ENCODE results near the gene ATE1.

ATE1 gene

GRCh38 chr10:121721257-121721656, 206.6 kb downstream of the ATE1 start:
- TF ChIP-seq FOXM1 (IDR thresholded peaks at IDR 0.05; ENCODE audit: borderline replicate concordance): no peak
- no peak for TF ChIP-seq ELF4 (IDR thresholded peaks at IDR 0.05)
- ChIA-PET CTCF (no interaction called here), POLR2A (interaction anchor here (0.9 kb wide), 1 partner anchor 123 kb away, joined by 3 read pairs; the partner anchor contains the start of gene FGFR2)
- no peak for DNase-seq (ENCODE audit: extremely low spot score)

GRCh38 chr10:121715969-121716368, 211.9 kb downstream of the ATE1 start:
- POLR2A ChIA-PET: no interaction called here
- DNase-seq (ENCODE audit: extremely low spot score): no peak
- CTCF ChIA-PET: no interaction called here
- TF ChIP-seq NFRKB (IDR thresholded peaks at IDR 0.05): no peak
- TF ChIP-seq FOXA1 (IDR thresholded peaks at IDR 0.05): no peak
- no peak for TF ChIP-seq ARNT (IDR thresholded peaks at IDR 0.05)
- TF ChIP-seq CTBP1 (IDR thresholded peaks at IDR 0.05; ENCODE audit: borderline replicate concordance): no peak
- no peak for TF ChIP-seq HDGF (IDR thresholded peaks at IDR 0.05; ENCODE audit: borderline replicate concordance)
- no peak for TF ChIP-seq LEF1 (IDR thresholded peaks at IDR 0.05; ENCODE audit: borderline replicate concordance)
- no peak for TF ChIP-seq ELF4 (IDR thresholded peaks at IDR 0.05)
- no peak for TF ChIP-seq ZNF384 (IDR thresholded peaks at IDR 0.05)
- no peak for TF ChIP-seq SUZ12 (IDR thresholded peaks at IDR 0.05)
- no peak for TF ChIP-seq SP1 (IDR thresholded peaks at IDR 0.05)
- TF ChIP-seq FOXM1 (IDR thresholded peaks at IDR 0.05; ENCODE audit: borderline replicate concordance): no peak
- TF ChIP-seq BHLHE40 (IDR thresholded peaks at IDR 0.05; ENCODE audit: borderline replicate concordance): no peak
- no peak for TF ChIP-seq PKNOX1 (IDR thresholded peaks at IDR 0.05)
- TF ChIP-seq FOXK2 (IDR thresholded peaks at IDR 0.05): no peak
- no peak for TF ChIP-seq L3MBTL2 (conservative IDR thresholded peaks at IDR 0.05)
- no peak for TF ChIP-seq TARDBP (IDR thresholded peaks at IDR 0.05)

GRCh38 chr10:121715076-121715475, 212.8 kb downstream of the ATE1 start:
- POLR2A ChIA-PET: no interaction called here
- TF ChIP-seq FOXA1 (IDR thresholded peaks at IDR 0.05) (no peak), NFRKB (IDR thresholded peaks at IDR 0.05) (no peak), SUZ12 (IDR thresholded peaks at IDR 0.05) (no peak), FOXM1 (IDR thresholded peaks at IDR 0.05; ENCODE audit: borderline replicate concordance) (no peak), SP1 (IDR thresholded peaks at IDR 0.05) (no peak), FOXK2 (IDR thresholded peaks at IDR 0.05) (no peak), L3MBTL2 (conservative IDR thresholded peaks at IDR 0.05) (no peak), ELF4 (IDR thresholded peaks at IDR 0.05) (no peak), ZNF384 (IDR thresholded peaks at IDR 0.05) (no peak), BHLHE40 (IDR thresholded peaks at IDR 0.05; ENCODE audit: borderline replicate concordance) (no peak), HDGF (IDR thresholded peaks at IDR 0.05; ENCODE audit: borderline replicate concordance) (no peak), TARDBP (IDR thresholded peaks at IDR 0.05) (no peak), LEF1 (IDR thresholded peaks at IDR 0.05; ENCODE audit: borderline replicate concordance) (no peak), PKNOX1 (IDR thresholded peaks at IDR 0.05) (no peak), CTBP1 (IDR thresholded peaks at IDR 0.05; ENCODE audit: borderline replicate concordance) (no peak), ARNT (IDR thresholded peaks at IDR 0.05) (no peak)
- DNase-seq (ENCODE audit: extremely low spot score): no peak
- CTCF ChIA-PET: no interaction called here

GRCh38 chr10:121713486-121713885, 214.3 kb downstream of the ATE1 start:
- ChIA-PET POLR2A (no interaction called here), CTCF (no interaction called here)
- DNase-seq (ENCODE audit: extremely low spot score): no peak
- no peak for TF ChIP-seq HDGF (IDR thresholded peaks at IDR 0.05; ENCODE audit: borderline replicate concordance)
- TF ChIP-seq ELF4 (IDR thresholded peaks at IDR 0.05): no peak
- no peak for TF ChIP-seq ZNF384 (IDR thresholded peaks at IDR 0.05)
- TF ChIP-seq BHLHE40 (IDR thresholded peaks at IDR 0.05; ENCODE audit: borderline replicate concordance): no peak

- DNase-seq (ENCODE audit: extremely low spot score): no peak
- POLR2A ChIA-PET: no interaction called here
- TF ChIP-seq L3MBTL2 (conservative IDR thresholded peaks at IDR 0.05): no peak
- TF ChIP-seq ARNT (IDR thresholded peaks at IDR 0.05): no peak
- no peak for TF ChIP-seq SUZ12 (IDR thresholded peaks at IDR 0.05)
- no peak for TF ChIP-seq FOXM1 (IDR thresholded peaks at IDR 0.05; ENCODE audit: borderline replicate concordance)
- CTCF ChIA-PET: interaction anchor here (0.6 kb wide), 1 partner anchor 16 kb away, joined by 3 read pairs; no protein-coding TSS in a partner anchor
Observed at GRCh38 chr10:121710971-121711370, 216.9 kb downstream of the ATE1 start.

- no peak for TF ChIP-seq HDGF (IDR thresholded peaks at IDR 0.05; ENCODE audit: borderline replicate concordance)
- TF ChIP-seq CTBP1 (IDR thresholded peaks at IDR 0.05; ENCODE audit: borderline replicate concordance): no peak
- ChIA-PET POLR2A (no interaction called here), CTCF (no interaction called here)
- no peak for DNase-seq (ENCODE audit: extremely low spot score)
Observed at GRCh38 chr10:121710207-121710606, 217.6 kb downstream of the ATE1 start.

- ChIA-PET CTCF (interaction anchor here (1.4 kb wide), 1 partner anchor 12 kb away, joined by 4 read pairs; no protein-coding TSS in a partner anchor), POLR2A (no interaction called here)
- TF ChIP-seq FOXA1 (IDR thresholded peaks at IDR 0.05) (no peak), HDGF (IDR thresholded peaks at IDR 0.05; ENCODE audit: borderline replicate concordance) (no peak)
- no peak for DNase-seq (ENCODE audit: extremely low spot score)
Observed at GRCh38 chr10:121709675-121710073, 218.2 kb downstream of the ATE1 start.

All from HEK293T (cell line).